Mesenchymal stem cell (in vitro differentiated cells and primary cell): Measurements from ENCODE around the gene CABLES2.
"Not testable (repeated sequence)": the region's sequence is repeated elsewhere in the genome, so short reads cannot be mapped to it uniquely, and the experiment has no call there.

ENCODE experiments used
- DNase-seq: peaks from one replicate; pipeline ENCODE4 v3.0.0-alpha.2; 2013
- H2AFZ ChIP-seq: one replicate; pipeline ENCODE4 v1.6.1; 2013; ENCODE audit warnings: low read depth, mild to moderate bottlenecking, control low read depth, inconsistent platforms, low read length, moderate library complexity
- H2AK5ac ChIP-seq: 2 replicates; pipeline ENCODE4 v1.6.1; 2013; ENCODE audit warnings: low read length, moderate library complexity, mild to moderate bottlenecking, inconsistent platforms; ENCODE audit not compliant: severe bottlenecking
- H2BK120ac ChIP-seq: one replicate; pipeline ENCODE4 v1.6.1; 2013; ENCODE audit warnings: low read depth, mild to moderate bottlenecking, inconsistent platforms, low read length, moderate library complexity
- H2BK12ac ChIP-seq, 2 experiments: one replicate each; pipeline ENCODE4 v1.6.1; 2013; ENCODE audit warnings: inconsistent platforms in 2 of 2, low read length in 2 of 2, mild to moderate bottlenecking in 2 of 2, moderate library complexity in 2 of 2, control low read depth in 1 of 2
- H2BK15ac ChIP-seq: one replicate; pipeline ENCODE4 v1.6.1; 2013; ENCODE audit warnings: mild to moderate bottlenecking, low read depth, inconsistent platforms; ENCODE audit not compliant: poor library complexity, severe bottlenecking
- H2BK5ac ChIP-seq: 2 replicates; pipeline ENCODE4 v1.6.1; 2013; ENCODE audit warnings: low read depth, mild to moderate bottlenecking, low read length, control low read depth, inconsistent platforms; ENCODE audit not compliant: poor library complexity, severe bottlenecking
- H3K14ac ChIP-seq, 2 experiments: one replicate each; pipeline ENCODE4 v1.6.1; 2013; ENCODE audit warnings: inconsistent platforms in 2 of 2, low read length in 2 of 2, control low read depth in 1 of 2, mild to moderate bottlenecking in 1 of 2, moderate library complexity in 1 of 2
- H3K18ac ChIP-seq, 2 experiments: one replicate each; pipeline ENCODE4 v1.6.1; 2013; ENCODE audit warnings: inconsistent platforms in 2 of 2, low read length in 2 of 2, control low read depth in 1 of 2, low read depth in 1 of 2, mild to moderate bottlenecking in 1 of 2
- H3K23ac ChIP-seq, 2 experiments: one replicate each; pipeline ENCODE4 v1.6.1; 2013; ENCODE audit warnings: inconsistent platforms in 2 of 2, low read length in 2 of 2, mild to moderate bottlenecking in 2 of 2, moderate library complexity in 2 of 2, control low read depth in 1 of 2
- H3K27ac ChIP-seq: 2 replicates; pipeline ENCODE4 v1.5.1; 2013; ENCODE audit warnings: mild to moderate bottlenecking, moderate library complexity, low read length, control low read depth, inconsistent platforms; ENCODE audit not compliant: poor library complexity, severe bottlenecking
- H3K27me3 ChIP-seq, 2 experiments: 2 replicates each; pipeline versions ENCODE4 v1.6.1 to v1.7.0; 2013; ENCODE audit warnings: low read length in 2 of 2, mild to moderate bottlenecking in 2 of 2, moderate library complexity in 2 of 2, control low read depth in 1 of 2, inconsistent platforms in 1 of 2; ENCODE audit not compliant: control insufficient read depth in 1 of 2, insufficient read depth in 1 of 2
- H3K36me3 ChIP-seq, 2 experiments: 2 replicates each; pipeline versions ENCODE4 v1.6.1 to v1.7.0; 2013; ENCODE audit warnings: low read length in 2 of 2, control low read depth in 1 of 2, inconsistent platforms in 1 of 2, low read depth in 1 of 2, mild to moderate bottlenecking in 1 of 2; ENCODE audit not compliant: insufficient read depth in 2 of 2, control insufficient read depth in 1 of 2
- H3K4ac ChIP-seq, 2 experiments: one replicate each; pipeline ENCODE4 v1.6.1; 2013; ENCODE audit warnings: inconsistent platforms in 2 of 2, low read length in 2 of 2, mild to moderate bottlenecking in 2 of 2, moderate library complexity in 2 of 2, control low read depth in 1 of 2, low read depth in 1 of 2
- H3K4me1 ChIP-seq: 2 replicates; pipeline ENCODE4 v1.6.1; 2013; ENCODE audit warnings: low read depth, low read length, control low read depth; ENCODE audit not compliant: control insufficient read depth, insufficient read depth
- H3K4me2 ChIP-seq: 2 replicates; pipeline ENCODE4 v1.6.1; 2013; ENCODE audit warnings: low read length, mild to moderate bottlenecking, inconsistent platforms; ENCODE audit not compliant: poor library complexity, severe bottlenecking
- H3K4me3 ChIP-seq, 2 experiments: 2 replicates each; pipeline versions ENCODE4 v1.5.1 to v1.7.0; 2013; ENCODE audit warnings: low read length in 2 of 2, mild to moderate bottlenecking in 2 of 2, control low read depth in 1 of 2, low read depth in 1 of 2; ENCODE audit not compliant: insufficient read depth in 1 of 2
- H3K79me1 ChIP-seq: replicated peaks from 2 replicates; pipeline ENCODE4 v1.6.1; 2013; ENCODE audit warnings: mild to moderate bottlenecking, control low read depth, low read length, inconsistent platforms; ENCODE audit not compliant: poor library complexity, severe bottlenecking
- H3K9ac ChIP-seq: 2 replicates; pipeline ENCODE4 v1.7.0; 2013; ENCODE audit warnings: mild to moderate bottlenecking, low read length, moderate library complexity
- H3K9me3 ChIP-seq: 2 replicates; pipeline ENCODE4 v1.7.0; 2013; ENCODE audit warnings: mild to moderate bottlenecking, low read length; ENCODE audit not compliant: control insufficient read depth
- H4K8ac ChIP-seq: one replicate; pipeline ENCODE4 v1.6.1; 2013; ENCODE audit warnings: inconsistent platforms, mild to moderate bottlenecking, low read length, moderate library complexity
- H4K91ac ChIP-seq: one replicate; pipeline ENCODE4 v1.6.1; 2013; ENCODE audit warnings: mild to moderate bottlenecking, low read length, inconsistent platforms
- WGBS: methylation state at CpG from one replicate; pipeline ENCODE4 v1.1.7; 2013; ENCODE audit warnings: mixed read lengths; 5-methylcytosine and 5-hydroxymethylcytosine counted together

The CABLES2 gene

DNA sequence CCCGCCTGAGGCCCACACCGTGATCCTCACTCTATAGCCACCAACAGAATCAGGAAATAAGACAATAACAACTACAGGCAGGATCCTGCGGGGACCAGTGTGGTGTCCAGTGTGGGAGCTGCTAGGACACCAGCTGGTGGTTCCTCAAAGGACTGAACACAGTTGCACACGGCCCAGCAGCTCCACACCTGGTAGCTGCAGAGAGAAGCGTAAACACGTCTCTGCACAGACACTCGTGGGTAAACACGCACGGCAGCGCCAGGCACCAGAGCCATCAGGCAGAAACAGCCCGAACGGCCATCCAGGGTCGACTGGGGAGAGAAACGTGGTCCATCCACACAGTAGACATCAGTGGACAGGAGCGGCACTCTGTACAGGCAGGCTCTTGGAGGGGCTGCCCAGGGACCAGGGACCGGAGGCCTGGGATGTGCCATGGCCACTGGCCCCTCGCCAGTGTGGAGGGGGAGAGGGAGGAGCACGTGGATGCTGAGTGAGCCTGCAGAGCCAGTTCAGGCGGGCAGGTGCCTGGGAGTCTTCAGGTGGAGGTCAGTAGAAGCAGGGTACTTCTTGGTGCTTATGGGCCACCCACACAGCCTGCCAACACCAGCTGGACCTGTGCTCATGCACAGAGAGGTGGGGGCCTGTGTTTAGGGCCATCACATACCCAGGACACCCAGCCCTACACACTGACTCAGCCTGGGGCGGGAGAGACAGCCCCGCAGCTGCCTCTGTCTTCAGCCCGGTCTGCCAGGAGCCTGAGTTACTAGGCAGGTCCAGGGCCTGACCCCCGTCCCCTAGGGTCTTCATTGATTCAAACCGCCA is 32.5 kb downstream of the CABLES2 start:
- no peak overlapping the region for H3K4me3 ChIP-seq
- WGBS = 79% methylated on average over 21 of the region's 24 CpGs

GRCh38 chr20:62373631-62374179 is 33.4 kb downstream of the CABLES2 start:
- 93% methylated on average over 22 of the region's 40 CpGs for WGBS
- H4K91ac ChIP-seq = peak overlapping the region; percentile 94
- not testable (repeated sequence) for H3K79me1 ChIP-seq, H3K36me3 ChIP-seq, H3K9me3 ChIP-seq, H3K14ac ChIP-seq, H3K27me3 ChIP-seq, H3K4me3 ChIP-seq, H2BK5ac ChIP-seq, H3K27ac ChIP-seq, H3K4me2 ChIP-seq, H2BK120ac ChIP-seq, DNase-seq, H3K9ac ChIP-seq, H4K8ac ChIP-seq
- peak overlapping the region; percentile 98 for H2BK15ac ChIP-seq
- H3K4me1 ChIP-seq = peaks cover 87% of the 10 kb centered on the region
- peak overlapping the region; percentile 33 to 97 for H2BK12ac ChIP-seq
- peak overlapping the region; percentile 25 to 95 for H3K18ac ChIP-seq
- H3K4ac ChIP-seq = peak overlapping the region; percentile 21 to 46
- peak overlapping the region in 1 of 2 experiments; percentile 77 for H3K23ac ChIP-seq
- peak overlapping the region; percentile 97 for H2AK5ac ChIP-seq
- peak overlapping the region; percentile 19 for H2AFZ ChIP-seq

More for the DNA sequence above, 32.5 kb downstream of the CABLES2 start:
- peak overlapping the region; percentile 8 for H3K9ac ChIP-seq
- no peaks in the 10 kb centered on the region for H3K9me3 ChIP-seq
- peak overlapping the region; percentile 94 for H4K91ac ChIP-seq
- peak overlapping the region; percentile 95 to 98 for H3K18ac ChIP-seq
- peak; percentile 61 for DNase-seq
- peak overlapping the region; percentile 98 for H2BK120ac ChIP-seq
- peak overlapping the region; percentile 97 for H3K27ac ChIP-seq
- peak overlapping the region; percentile 97 for H2AK5ac ChIP-seq
- H3K23ac ChIP-seq = peak overlapping the region in 1 of 2 experiments; percentile 11
- peak overlapping the region in 1 of 2 experiments; percentile 9 for H3K14ac ChIP-seq
- peaks cover 0 to 5% of the 10 kb centered on the region in 2 experiments for H3K36me3 ChIP-seq
- peak overlapping the region; percentile 21 to 91 for H3K4ac ChIP-seq
- H4K8ac ChIP-seq = peak overlapping the region; percentile 93
- H2AFZ ChIP-seq = no peak overlapping the region
- peak overlapping the region; percentile 33 to 97 for H2BK12ac ChIP-seq
- H3K27me3 ChIP-seq = no peaks in the 10 kb centered on the region
- H3K79me1 ChIP-seq = peaks cover 2% of the 10 kb centered on the region
- H2BK5ac ChIP-seq = no peak overlapping the region
- no peak overlapping the region for H3K4me2 ChIP-seq
- H3K4me1 ChIP-seq = peaks cover 85% of the 10 kb centered on the region
- peak overlapping the region; percentile 98 for H2BK15ac ChIP-seq

GRCh38 chr20:62372042-62372993 is 34.8 kb downstream of the CABLES2 start:
- peak overlapping the region in 1 of 2 experiments; percentile 71 for H3K14ac ChIP-seq
- no peak overlapping the region for H2BK5ac ChIP-seq
- H2BK12ac ChIP-seq = peak overlapping the region; percentile 41 to 83
- no peaks in the 10 kb centered on the region for H3K9me3 ChIP-seq
- H4K8ac ChIP-seq = no peak overlapping the region
- H2BK15ac ChIP-seq = peak overlapping the region; percentile 39
- no peaks in the 10 kb centered on the region for H3K27me3 ChIP-seq
- H3K36me3 ChIP-seq = peaks cover 0 to 5% of the 10 kb centered on the region in 2 experiments
- H2BK120ac ChIP-seq = peak overlapping the region; percentile 74
- peak overlapping the region; percentile 26 to 47 for H3K4ac ChIP-seq
- H2AK5ac ChIP-seq = peak overlapping the region; percentile 96
- peak overlapping the region; percentile 1 to 49 for H3K18ac ChIP-seq
- no peak overlapping the region for H3K4me2 ChIP-seq
- WGBS = 93% methylated on average over 26 of the region's 29 CpGs
- H3K79me1 ChIP-seq = no peaks in the 10 kb centered on the region
- H3K4me3 ChIP-seq = no peak overlapping the region
- no peak overlapping the region for H2AFZ ChIP-seq
- no peak for DNase-seq
- peak overlapping the region; percentile 30 for H4K91ac ChIP-seq
- H3K9ac ChIP-seq = no peak overlapping the region
- H3K4me1 ChIP-seq = peaks cover 87% of the 10 kb centered on the region
- no peak overlapping the region for H3K27ac ChIP-seq
- H3K23ac ChIP-seq = peak overlapping the region in 1 of 2 experiments; percentile 9
